Osteoblast (primary cell): ENCODE measurements around the gene ADAM15. TPM values are rescaled to one million over a fixed set of nuclear protein-coding genes. Genes with fewer than 3 reads are reported as not detected.

Experiments
- DNase-seq: peaks from one replicate; pipeline ENCODE4 v3.0.0; 2011; ENCODE audit warnings: low spot score, mixed read lengths; ENCODE audit not compliant: insufficient read length; ENCODE audit errors: missing footprints
- H2AFZ ChIP-seq: 2 replicates; pipeline ENCODE4 v1.6.0; 2011; ENCODE audit warnings: mild to moderate bottlenecking, low read length
- H3K27ac ChIP-seq: 2 replicates; pipeline ENCODE4 v1.5.1; 2011; ENCODE audit warnings: mild to moderate bottlenecking, low read depth, low read length, moderate library complexity
- H3K27me3 ChIP-seq: 2 replicates; pipeline ENCODE4 v1.6.0; 2012; ENCODE audit warnings: mild to moderate bottlenecking, control low read depth, inconsistent platforms, low read length, moderate library complexity; ENCODE audit not compliant: insufficient read depth
- H3K36me3 ChIP-seq: 2 replicates; pipeline ENCODE4 v1.5.1; 2011; ENCODE audit warnings: mild to moderate bottlenecking, low read length, control low read depth, moderate library complexity; ENCODE audit not compliant: insufficient read depth
- H3K4me1 ChIP-seq: 2 replicates; pipeline ENCODE4 v1.5.1; 2011; ENCODE audit warnings: mild to moderate bottlenecking, low read length, control low read depth, moderate library complexity; ENCODE audit not compliant: insufficient read depth
- H3K4me2 ChIP-seq: 2 replicates; pipeline ENCODE4 v1.6.0; 2011; ENCODE audit warnings: mild to moderate bottlenecking, low read length; ENCODE audit not compliant: insufficient read depth
- H3K4me3 ChIP-seq: fragments of 200-600 bp; sonication (generic); 3 replicates; pipeline ENCODE4 v1.5.1; 2012; ENCODE audit warnings: mild to moderate bottlenecking, low read length, inconsistent platforms; ENCODE audit not compliant: insufficient read depth
- H3K79me2 ChIP-seq: 2 replicates; pipeline ENCODE4 v1.6.0; 2012; ENCODE audit warnings: mild to moderate bottlenecking, low read length, control low read depth, inconsistent platforms; ENCODE audit not compliant: insufficient read depth
- H3K9me3 ChIP-seq: 2 replicates; pipeline ENCODE4 v1.5.1; 2011; ENCODE audit warnings: low read depth, low read length, control low read depth
- H4K20me1 ChIP-seq: 2 replicates; pipeline ENCODE4 v1.6.0; 2012; ENCODE audit warnings: mild to moderate bottlenecking, low read length, control low read depth; ENCODE audit not compliant: insufficient read depth
- CTCF ChIP-seq: IDR thresholded peaks from 2 replicates; pipeline ENCODE4 v1.5.1; 2011; ENCODE audit warnings: mild to moderate bottlenecking, low read depth, low read length, moderate library complexity; ENCODE audit errors: extremely low read depth
- total RNA-seq: library from RNA; depleted of rRNA; stranded (reverse); fragments of >200 nt; gene quantifications from 2 replicates; pipeline ENCODE4 v1.2.3, GENCODE V29; 2012

Gene ADAM15
- total RNA-seq, 1 donor: 101 TPM

- Histone ChIP-seq H2AFZ (no peak overlapping the region), H3K27ac (no peak overlapping the region), H3K4me3 (peak overlapping the region; percentile 59), H3K27me3 (no peaks in the 10 kb centered on the region), H3K79me2 (peaks cover 5% of the 10 kb centered on the region), H4K20me1 (peaks cover 15% of the 10 kb centered on the region), H3K36me3 (peaks cover 15% of the 10 kb centered on the region), H3K4me2 (peak overlapping the region; percentile 56), H3K4me1 (peaks cover 15% of the 10 kb centered on the region), H3K9me3 (no peaks in the 10 kb centered on the region)
- no peak for TF ChIP-seq CTCF
- DNase-seq: no peak
Observed at GRCh38 chr1:155017946-155018316, 33.2 kb upstream of the ADAM15 start.

DNA sequence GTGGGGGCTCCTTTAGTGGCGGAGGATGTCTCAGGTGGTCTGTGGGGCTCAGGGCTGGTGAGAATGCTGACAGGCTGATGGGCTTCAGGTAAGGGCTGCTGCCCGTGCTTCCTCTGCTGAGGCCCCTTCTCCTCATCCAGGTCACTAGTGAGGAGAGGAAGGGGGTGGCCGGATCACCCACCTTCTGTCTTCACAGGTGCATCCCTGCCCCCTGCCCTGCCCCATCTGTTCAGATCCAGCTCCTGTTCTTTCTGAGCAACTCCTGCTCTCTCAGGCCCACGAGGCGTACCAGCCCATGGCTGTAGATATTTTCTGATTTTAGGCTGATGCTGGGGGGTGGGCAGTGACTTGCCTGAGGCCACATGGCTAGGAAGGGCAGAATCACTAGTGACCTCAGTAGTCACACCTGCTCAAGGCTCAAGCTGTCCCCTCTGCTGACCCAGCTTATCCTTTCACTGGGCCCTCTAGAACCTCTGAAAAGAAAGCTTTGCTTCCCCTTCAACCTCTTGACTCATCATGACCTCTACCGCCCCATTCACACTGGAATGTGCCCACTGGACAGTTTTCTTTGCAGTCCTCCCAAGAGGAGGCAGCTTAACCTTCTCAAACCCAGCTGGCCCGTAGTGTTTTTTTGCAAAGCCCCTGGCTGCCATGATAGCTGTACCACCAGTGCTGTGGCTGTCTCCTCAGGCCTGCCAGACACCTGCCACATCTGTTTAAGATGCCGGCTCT is 32.3 kb upstream of the ADAM15 start:
- Histone ChIP-seq H3K36me3 (peaks cover 15% of the 10 kb centered on the region), H3K27ac (no peak overlapping the region), H3K27me3 (no peaks in the 10 kb centered on the region), H3K9me3 (no peaks in the 10 kb centered on the region), H3K79me2 (no peaks in the 10 kb centered on the region), H3K4me1 (peaks cover 15% of the 10 kb centered on the region), H4K20me1 (peaks cover 14% of the 10 kb centered on the region), H3K4me3 (no peak overlapping the region), H2AFZ (no peak overlapping the region), H3K4me2 (no peak overlapping the region)
- peak; percentile 93 for DNase-seq
- TF ChIP-seq CTCF: no peak

DNA sequence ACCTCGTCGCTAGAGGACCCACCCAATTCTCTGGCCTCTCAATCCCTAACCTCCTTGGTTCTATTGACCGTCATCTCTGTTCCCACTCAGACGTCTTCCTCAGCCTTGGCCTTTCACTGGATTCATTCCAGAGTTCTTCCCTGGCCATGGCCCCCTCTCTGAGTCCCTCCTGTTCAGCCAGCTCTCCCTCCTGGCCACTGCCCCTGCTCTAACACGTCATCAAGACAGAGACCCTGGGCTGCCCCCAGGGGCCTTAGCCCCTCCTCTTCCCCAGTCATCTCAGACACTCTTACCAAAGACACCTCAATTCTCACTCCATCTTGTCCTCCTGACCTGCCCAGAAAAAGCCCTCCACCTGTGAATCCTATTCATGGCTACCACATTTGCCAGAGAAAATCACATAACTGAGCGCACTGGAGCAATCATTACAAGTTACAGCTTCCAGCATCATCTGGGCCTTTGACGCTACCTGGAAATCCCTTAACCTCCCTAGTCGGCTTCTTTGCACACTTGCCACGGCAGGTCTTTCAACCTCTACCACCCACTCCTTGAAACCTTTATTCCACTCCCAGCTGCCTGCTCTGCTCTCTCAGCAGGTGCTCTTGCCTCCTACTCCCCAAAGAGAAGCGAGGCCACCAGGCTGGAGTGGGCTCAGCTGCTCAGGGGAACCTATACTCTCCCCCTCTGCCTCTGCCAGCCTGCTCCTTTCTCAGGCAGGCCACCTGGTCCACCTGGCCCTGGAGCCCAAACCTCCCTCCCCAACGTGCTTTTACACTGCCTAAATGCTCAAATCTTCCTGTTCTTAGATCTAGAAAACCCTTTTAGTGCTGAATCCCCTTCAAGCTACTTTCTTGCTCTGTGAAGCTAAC is 31.5 kb upstream of the ADAM15 start:
- no peaks in the 10 kb centered on the region for H3K79me2 ChIP-seq
- H3K4me3 ChIP-seq: no peak overlapping the region
- H3K4me1 ChIP-seq: peaks cover 15% of the 10 kb centered on the region
- no peak overlapping the region for H3K4me2 ChIP-seq
- H4K20me1 ChIP-seq: peaks cover 7% of the 10 kb centered on the region
- no peak overlapping the region for H2AFZ ChIP-seq
- no peak for TF ChIP-seq CTCF
- no peak overlapping the region for H3K27ac ChIP-seq
- DNase-seq: peak; percentile 17
- H3K9me3 ChIP-seq: no peaks in the 10 kb centered on the region
- H3K27me3 ChIP-seq: no peaks in the 10 kb centered on the region
- peaks cover 9% of the 10 kb centered on the region for H3K36me3 ChIP-seq
